H1 (cell line): ENCODE results near the gene FXYD5. TPM values are rescaled to one million over a fixed set of nuclear protein-coding genes. Genes with fewer than 3 reads are reported as not detected.

Source experiments
- RFX5 ChIP-seq: IDR thresholded peaks from 2 replicates; pipeline ENCODE4 v1.6.1; 2011; ENCODE audit warnings: low read depth, low read length, improper control_type of control experiment, borderline replicate concordance
- SIN3A ChIP-seq, 2 experiments: IDR thresholded peaks in 1 of 2; conservative IDR thresholded peaks in 1 of 2; 2 replicates each; pipeline ENCODE4 v1.6.1; 2011 to 2012; ENCODE audit warnings: low read length in 2 of 2, improper control_type of control experiment in 1 of 2, low read depth in 1 of 2, mild to moderate bottlenecking in 1 of 2
- polyA plus RNA-seq, 7 experiments: library from polyadenylated mRNA; depleted of rRNA in 3 of 7; stranded (reverse) in 5 of 7; unstranded in 2 of 7; fragments of >200 nt in 5 of 7; fragments of 200-250 nt in 2 of 7; gene quantifications; 1 replicate in 5 of 7; 2 replicates in 1 of 7; 4 replicates in 1 of 7; pipeline versions ENCODE4 v1.2.1 to v1.2.3, GENCODE V29; 2011 to 2013; ENCODE audit warnings: missing spikeins in 2 of 7, mixed read lengths in 2 of 7
- total RNA-seq: library from RNA; stranded (reverse); fragmentation: NEBNext Ultra II Directional; extraction: Animal tissue kit (Norgen Biotek cat#: 25700); gene quantifications from 2 replicates; pipeline ENCODE4 v1.2.1, GENCODE V29; 2021

The FXYD5 gene
- total and polyA plus RNA-seq, 2 of the 8 experiments (the other 6 are each of a cell fraction or from before 2014, with no cell fraction given) = 99.0 to 191 TPM

DNA sequence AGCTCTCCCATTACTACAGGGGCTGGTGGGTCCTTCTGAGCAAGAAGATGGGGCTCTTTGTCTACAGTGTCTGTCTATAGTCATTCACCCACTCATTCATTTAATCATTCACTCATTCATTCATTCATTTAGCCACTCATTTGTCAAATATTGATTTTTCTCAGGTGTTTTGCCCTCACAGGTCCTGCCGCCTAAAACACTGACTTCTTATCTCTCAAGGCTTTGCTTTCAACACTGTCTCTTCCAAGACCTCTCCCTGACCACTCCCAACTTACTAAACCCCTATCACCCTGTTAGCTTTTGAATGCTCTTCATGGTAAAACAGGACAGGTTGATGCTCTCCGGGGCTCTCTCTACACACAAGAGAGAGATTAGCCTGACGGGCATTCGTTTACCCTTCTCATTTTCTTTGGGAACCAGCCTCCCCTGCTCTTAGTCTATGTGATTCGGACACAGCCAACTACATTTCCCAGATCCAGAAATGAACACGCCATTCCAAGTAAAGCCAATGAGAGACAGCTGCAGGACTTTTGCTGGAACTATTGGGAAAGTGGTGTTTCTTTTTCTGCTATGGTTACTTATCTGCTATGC lies 51.3 kb downstream of the FXYD5 start (continued):
- TF ChIP-seq SIN3A (conservative IDR thresholded peaks at IDR 0.05 in 1 of 2, IDR thresholded peaks at IDR 0.05 in 1 of 2; ENCODE audit: low read depth in 1 of 2, low read length in 2 of 2) (no peak), RFX5 (no peak)
